Lung (tissue), 12 donors: ENCODE results near the gene SLC2A2. TPM values are rescaled to one million over a fixed set of nuclear protein-coding genes. Genes with fewer than 3 reads are reported as not detected.

Experiments used
- ATAC-seq: fragments of 200-7000 bp; cut with Tn5 transposase; one replicate; pipeline ENCODE4 v1.9.1; 2020; ENCODE audit warnings: moderate number of reproducible peaks; ENCODE audit not compliant: insufficient read depth, low FRiP score
- DNase-seq, 3 donors: peaks; one replicate each; pipeline ENCODE4 v3.0.0-alpha.2; 2013 to 2017
- H3K27ac ChIP-seq, 2 donors: one replicate each; pipeline ENCODE4 v1.5.1; 2013; ENCODE audit warnings: mild to moderate bottlenecking in 2 of 2, moderate library complexity in 2 of 2, control low read depth in 1 of 2, inconsistent platforms in 1 of 2, low read depth in 1 of 2, low read length in 1 of 2
- H3K27me3 ChIP-seq, 3 donors: one replicate each; pipeline ENCODE4 v1.5.1; 2013; ENCODE audit warnings: low read length in 2 of 3; ENCODE audit not compliant: control insufficient read depth in 3 of 3, insufficient read depth in 3 of 3
- H3K36me3 ChIP-seq, 4 donors: one replicate each; pipeline ENCODE4 v1.5.1; 2013; ENCODE audit warnings: low read length in 4 of 4, mild to moderate bottlenecking in 1 of 4, moderate library complexity in 1 of 4; ENCODE audit not compliant: control insufficient read depth in 4 of 4, insufficient read depth in 4 of 4
- H3K4me1 ChIP-seq, 5 donors: one replicate each; pipeline ENCODE4 v1.5.1; 2013; ENCODE audit warnings: low read length in 5 of 5, mild to moderate bottlenecking in 2 of 5, moderate library complexity in 1 of 5; ENCODE audit not compliant: control insufficient read depth in 5 of 5, insufficient read depth in 5 of 5
- H3K4me3 ChIP-seq: one replicate; pipeline ENCODE4 v1.5.1; 2013; ENCODE audit warnings: mild to moderate bottlenecking, control low read depth, moderate library complexity
- H3K9ac ChIP-seq, 2 donors: one replicate each; pipeline ENCODE4 v1.5.1; 2013; ENCODE audit warnings: low read length in 2 of 2, control low read depth in 1 of 2; ENCODE audit not compliant: insufficient read depth in 1 of 2
- H3K9me3 ChIP-seq, 4 donors: one replicate each; pipeline ENCODE4 v1.5.1; 2013; ENCODE audit warnings: low read length in 3 of 4, mild to moderate bottlenecking in 1 of 4, moderate library complexity in 1 of 4; ENCODE audit not compliant: control insufficient read depth in 4 of 4, insufficient read depth in 3 of 4
- WGBS, 2 donors: extraction: QIAGEN DNeasy Blood & Tissue Kit; methylation state at CpG; one replicate each; pipeline ENCODE4 v1.1.7; 2013; 5-methylcytosine and 5-hydroxymethylcytosine counted together
- polyA plus RNA-seq, 2 donors: library from polyadenylated mRNA; stranded (reverse); fragments of 200-250 nt; gene quantifications; one replicate each; pipeline ENCODE4 v1.2.1, GENCODE V29; 2013
- total RNA-seq, 2 donors: library from RNA; depleted of rRNA in 1 of 2; stranded (reverse); fragments of >200 nt in 1 of 2; gene quantifications; one replicate each; pipeline ENCODE4 v1.2.1, GENCODE V29; 2014 to 2021
- TF ChIP-seq, protein P1 (sequence below): IDR thresholded peaks from 2 replicates; pipeline ENCODE4 v1.5.1; 2012; ENCODE audit warnings: mild to moderate bottlenecking; ENCODE audit errors: control extremely low read depth, extremely low read depth
- donor health status: control.
- donor health status: control.
- donor health status: Bipolar disorder and iron deficiency.
- donor health status: healthy.
- donor health status: DM: yes; HTN: yes; CAD: no.

The SLC2A2 gene
- total and polyA plus RNA-seq, 4 donors = 0.12 TPM; not detected in 3

DNA sequence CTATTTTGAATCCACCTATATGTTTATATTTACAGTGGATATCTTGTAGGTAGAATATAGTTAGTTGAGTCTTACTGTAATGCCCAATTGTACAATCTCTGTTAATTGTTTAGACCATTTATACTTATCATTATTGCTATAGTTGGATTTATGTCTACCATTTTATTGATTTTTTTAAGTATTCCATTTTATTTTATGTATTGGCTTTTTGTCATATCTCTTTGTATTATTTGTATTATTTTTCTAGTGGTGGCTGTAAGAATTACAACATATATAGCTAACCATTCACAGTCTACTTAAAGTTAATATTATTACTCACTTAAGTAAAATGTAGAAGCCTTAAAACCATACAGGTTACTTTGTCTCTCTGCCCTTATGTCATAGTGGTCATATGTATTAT, 46.1 kb downstream of the SLC2A2 start:
- Histone ChIP-seq H3K9ac (no peak overlapping the region), H3K36me3 (no peaks in the 10 kb centered on the region), H3K4me1 (no peaks in the 10 kb centered on the region), H3K4me3 (no peak overlapping the region), H3K9me3 (no peaks in the 10 kb centered on the region), H3K27me3 (peaks cover 0 to 13% (median 0%) of the 10 kb centered on the region in 3 donors), H3K27ac (no peak overlapping the region)
- DNase-seq (no peak), ATAC-seq (no peak)
- TF ChIP-seq, protein P1, sequence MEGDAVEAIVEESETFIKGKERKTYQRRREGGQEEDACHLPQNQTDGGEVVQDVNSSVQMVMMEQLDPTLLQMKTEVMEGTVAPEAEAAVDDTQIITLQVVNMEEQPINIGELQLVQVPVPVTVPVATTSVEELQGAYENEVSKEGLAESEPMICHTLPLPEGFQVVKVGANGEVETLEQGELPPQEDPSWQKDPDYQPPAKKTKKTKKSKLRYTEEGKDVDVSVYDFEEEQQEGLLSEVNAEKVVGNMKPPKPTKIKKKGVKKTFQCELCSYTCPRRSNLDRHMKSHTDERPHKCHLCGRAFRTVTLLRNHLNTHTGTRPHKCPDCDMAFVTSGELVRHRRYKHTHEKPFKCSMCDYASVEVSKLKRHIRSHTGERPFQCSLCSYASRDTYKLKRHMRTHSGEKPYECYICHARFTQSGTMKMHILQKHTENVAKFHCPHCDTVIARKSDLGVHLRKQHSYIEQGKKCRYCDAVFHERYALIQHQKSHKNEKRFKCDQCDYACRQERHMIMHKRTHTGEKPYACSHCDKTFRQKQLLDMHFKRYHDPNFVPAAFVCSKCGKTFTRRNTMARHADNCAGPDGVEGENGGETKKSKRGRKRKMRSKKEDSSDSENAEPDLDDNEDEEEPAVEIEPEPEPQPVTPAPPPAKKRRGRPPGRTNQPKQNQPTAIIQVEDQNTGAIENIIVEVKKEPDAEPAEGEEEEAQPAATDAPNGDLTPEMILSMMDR = no peak

DNA sequence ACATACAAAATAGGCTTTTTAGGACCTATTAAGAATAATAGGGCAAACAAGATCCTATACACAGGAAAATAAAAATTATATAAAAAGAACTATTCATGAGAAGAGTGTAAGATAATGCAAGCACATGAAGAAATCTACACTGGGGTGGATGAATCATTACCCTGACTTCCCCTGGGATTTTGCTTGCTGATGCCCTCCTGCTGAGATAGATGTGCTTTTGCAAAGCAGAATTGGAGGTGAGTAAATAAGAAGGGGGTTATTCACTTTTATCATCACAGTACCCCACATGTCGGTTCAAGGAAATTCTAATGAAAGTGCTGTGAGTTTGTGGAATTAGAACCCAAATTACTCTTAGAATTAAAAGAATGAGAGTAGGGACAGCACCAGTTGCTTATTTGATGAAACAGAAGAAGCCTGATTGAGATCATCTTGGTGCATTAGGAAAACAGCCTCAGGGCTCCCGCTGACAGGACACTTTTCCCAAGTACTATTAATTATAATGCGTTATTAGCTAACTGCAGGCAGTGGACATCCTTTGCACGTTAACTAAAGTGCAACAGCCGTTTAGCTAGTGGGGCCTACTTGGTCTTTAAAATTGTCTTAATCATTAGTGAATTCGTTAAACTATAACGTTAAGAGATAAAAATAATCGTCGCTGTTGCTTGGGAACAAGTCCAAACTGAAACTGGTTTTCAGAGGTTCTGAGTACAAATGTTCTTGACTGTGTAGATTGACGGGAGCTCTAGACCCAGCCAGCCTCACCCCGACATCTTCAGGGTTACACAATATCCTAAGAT, 48.4 kb downstream of the SLC2A2 start:
- no peaks in the 10 kb centered on the region for H3K36me3 ChIP-seq
- H3K9ac ChIP-seq = no peak overlapping the region
- TF ChIP-seq, protein P1 = no peak
- no peaks in the 10 kb centered on the region for H3K4me1 ChIP-seq
- WGBS, 2 donors = 74 to 88% methylated on average over 11 of the region's 11 CpGs
- ATAC-seq (no peak), DNase-seq (no peak)
- H3K27ac ChIP-seq = no peak overlapping the region
- H3K27me3 ChIP-seq = peaks cover 0 to 13% (median 0%) of the 10 kb centered on the region in 3 donors
- no peak overlapping the region for H3K4me3 ChIP-seq
- H3K9me3 ChIP-seq = no peaks in the 10 kb centered on the region

- H3K9ac ChIP-seq = no peak overlapping the region
- no peaks in the 10 kb centered on the region for H3K4me1 ChIP-seq
- no peaks in the 10 kb centered on the region for H3K36me3 ChIP-seq
- H3K9me3 ChIP-seq = no peaks in the 10 kb centered on the region
- TF ChIP-seq, protein P1 = no peak
- H3K27ac ChIP-seq = no peak overlapping the region
- 95 to 97% methylated on average over 4 of the region's 4 CpGs for WGBS, 2 donors
- H3K4me3 ChIP-seq = no peak overlapping the region
- peaks cover 0 to 13% (median 0%) of the 10 kb centered on the region in 3 donors for H3K27me3 ChIP-seq
- no peak for DNase-seq
- no peak for ATAC-seq
These were observed 50.4 kb downstream of the SLC2A2 start for GRCh38 chr3:170976190-170976519.
